Measurements from ENCODE around the gene TYW3. TPM values are rescaled to one million over a fixed set of nuclear protein-coding genes. Genes with fewer than 3 reads are reported as not detected.

Gene TYW3
- total and polyA plus RNA-seq, 2 of the 13 experiments (the other 11 are each of a cell fraction or from before 2014, with no cell fraction given): 17.6 to 45.8 TPM

DNA sequence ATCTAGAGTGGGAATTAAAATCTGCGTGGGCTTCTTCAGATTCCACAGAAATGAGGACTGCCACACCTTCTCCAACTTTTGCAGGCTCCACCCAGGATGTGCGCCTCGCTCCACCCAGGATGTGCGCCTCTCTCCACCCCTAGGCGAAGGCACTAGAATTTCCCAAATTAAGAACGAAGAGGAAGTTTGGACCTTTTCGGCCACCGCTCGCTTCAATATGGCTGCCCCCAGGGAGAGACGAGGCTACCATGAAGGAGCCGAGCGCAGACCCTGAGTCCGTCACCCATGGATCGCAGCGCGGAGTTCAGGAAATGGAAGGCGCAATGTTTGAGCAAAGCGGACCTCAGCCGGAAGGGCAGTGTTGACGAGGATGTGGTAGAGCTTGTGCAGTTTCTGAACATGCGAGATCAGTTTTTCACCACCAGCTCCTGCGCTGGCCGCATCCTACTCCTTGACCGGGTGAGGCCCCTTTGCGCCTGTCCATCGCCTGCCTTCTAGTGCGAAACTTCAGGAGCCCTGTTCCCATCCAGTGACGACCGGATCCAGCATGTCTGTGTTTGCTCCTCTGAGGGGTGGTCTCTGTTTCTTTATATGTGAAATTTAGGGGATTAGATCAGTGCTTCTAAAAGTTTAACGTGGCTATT, at the start of gene TYW3, which contains the start of gene CRYZ (continued):
- TF ChIP-seq, protein P1, sequence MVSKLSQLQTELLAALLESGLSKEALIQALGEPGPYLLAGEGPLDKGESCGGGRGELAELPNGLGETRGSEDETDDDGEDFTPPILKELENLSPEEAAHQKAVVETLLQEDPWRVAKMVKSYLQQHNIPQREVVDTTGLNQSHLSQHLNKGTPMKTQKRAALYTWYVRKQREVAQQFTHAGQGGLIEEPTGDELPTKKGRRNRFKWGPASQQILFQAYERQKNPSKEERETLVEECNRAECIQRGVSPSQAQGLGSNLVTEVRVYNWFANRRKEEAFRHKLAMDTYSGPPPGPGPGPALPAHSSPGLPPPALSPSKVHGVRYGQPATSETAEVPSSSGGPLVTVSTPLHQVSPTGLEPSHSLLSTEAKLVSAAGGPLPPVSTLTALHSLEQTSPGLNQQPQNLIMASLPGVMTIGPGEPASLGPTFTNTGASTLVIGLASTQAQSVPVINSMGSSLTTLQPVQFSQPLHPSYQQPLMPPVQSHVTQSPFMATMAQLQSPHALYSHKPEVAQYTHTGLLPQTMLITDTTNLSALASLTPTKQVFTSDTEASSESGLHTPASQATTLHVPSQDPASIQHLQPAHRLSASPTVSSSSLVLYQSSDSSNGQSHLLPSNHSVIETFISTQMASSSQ (IDR thresholded peaks at IDR 0.05; ENCODE audit: low read depth): no peak
- TF ChIP-seq, protein P1 (CRISPR knock-in tag; IDR thresholded peaks at IDR 0.05; ENCODE audit: borderline replicate concordance): peak; percentile 66; the same call in 1 of the 2 replicates
- no peak for TF ChIP-seq AGO1 (IDR thresholded peaks at IDR 0.05; ENCODE audit: low read depth, low read length, poor library complexity, severe bottlenecking)
- peak; percentile 74; the same call in 1 of the 2 replicates for TF ChIP-seq ZNF614 (CRISPR knock-in tag; IDR thresholded peaks at IDR 0.05; ENCODE audit: borderline replicate concordance)
- TF ChIP-seq ZNF772 (CRISPR knock-in tag; IDR thresholded peaks at IDR 0.05): peak; percentile 89
- peak; percentile 74 for TF ChIP-seq ZFX (CRISPR knock-in tag; IDR thresholded peaks at IDR 0.05; ENCODE audit: low read depth)
- TF ChIP-seq EHMT2 (IDR thresholded peaks at IDR 0.05; ENCODE audit: borderline replicate concordance, low read depth, low read length): no peak
- peak; percentile 89 for TF ChIP-seq HOXA3 (CRISPR knock-in tag; IDR thresholded peaks at IDR 0.05)
- TF ChIP-seq, protein P2, sequence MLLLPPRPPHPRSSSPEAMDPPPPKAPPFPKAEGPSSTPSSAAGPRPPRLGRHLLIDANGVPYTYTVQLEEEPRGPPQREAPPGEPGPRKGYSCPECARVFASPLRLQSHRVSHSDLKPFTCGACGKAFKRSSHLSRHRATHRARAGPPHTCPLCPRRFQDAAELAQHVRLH (CRISPR knock-in tag; IDR thresholded peaks at IDR 0.05; ENCODE audit: borderline replicate concordance, low read depth): peak; percentile 76
- no peak for TF ChIP-seq ZNF383 (CRISPR knock-in tag; IDR thresholded peaks at IDR 0.05; ENCODE audit: borderline replicate concordance)
- TF ChIP-seq HNF4G (IDR thresholded peaks at IDR 0.05; ENCODE audit: borderline replicate concordance, low read depth, low read length): peak; percentile 13; the same call in 1 of the 2 replicates
- 0 out of 2 replicates have a peak, but pooled peaks have one; percentile 39 for TF ChIP-seq HNF4G (CRISPR knock-in tag; IDR thresholded peaks at IDR 0.05; ENCODE audit: borderline replicate concordance, low read depth)
- TF ChIP-seq ZNF34 (CRISPR knock-in tag; IDR thresholded peaks at IDR 0.05; ENCODE audit: borderline replicate concordance): no peak
- TF ChIP-seq, protein P3, sequence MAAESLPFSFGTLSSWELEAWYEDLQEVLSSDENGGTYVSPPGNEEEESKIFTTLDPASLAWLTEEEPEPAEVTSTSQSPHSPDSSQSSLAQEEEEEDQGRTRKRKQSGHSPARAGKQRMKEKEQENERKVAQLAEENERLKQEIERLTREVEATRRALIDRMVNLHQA (CRISPR knock-in tag; IDR thresholded peaks at IDR 0.05): no peak
- TF ChIP-seq KMT2B (CRISPR knock-in tag; IDR thresholded peaks at IDR 0.05): peak; percentile 92
- TF ChIP-seq XBP1 (CRISPR knock-in tag; IDR thresholded peaks at IDR 0.05): no peak
- 0 out of 2 replicates have a peak, but pooled peaks have one; percentile 20 for TF ChIP-seq NFYC (CRISPR knock-in tag; IDR thresholded peaks at IDR 0.05)
- peak; percentile 75; the same call in 1 of the 2 replicates for TF ChIP-seq REPIN1 (CRISPR knock-in tag; IDR thresholded peaks at IDR 0.05; ENCODE audit: borderline replicate concordance, low read depth)
- peak; percentile 67; the same call in 1 of the 2 replicates for TF ChIP-seq BORCS8-MEF2B (CRISPR knock-in tag; IDR thresholded peaks at IDR 0.05)
- TF ChIP-seq, protein P4, sequence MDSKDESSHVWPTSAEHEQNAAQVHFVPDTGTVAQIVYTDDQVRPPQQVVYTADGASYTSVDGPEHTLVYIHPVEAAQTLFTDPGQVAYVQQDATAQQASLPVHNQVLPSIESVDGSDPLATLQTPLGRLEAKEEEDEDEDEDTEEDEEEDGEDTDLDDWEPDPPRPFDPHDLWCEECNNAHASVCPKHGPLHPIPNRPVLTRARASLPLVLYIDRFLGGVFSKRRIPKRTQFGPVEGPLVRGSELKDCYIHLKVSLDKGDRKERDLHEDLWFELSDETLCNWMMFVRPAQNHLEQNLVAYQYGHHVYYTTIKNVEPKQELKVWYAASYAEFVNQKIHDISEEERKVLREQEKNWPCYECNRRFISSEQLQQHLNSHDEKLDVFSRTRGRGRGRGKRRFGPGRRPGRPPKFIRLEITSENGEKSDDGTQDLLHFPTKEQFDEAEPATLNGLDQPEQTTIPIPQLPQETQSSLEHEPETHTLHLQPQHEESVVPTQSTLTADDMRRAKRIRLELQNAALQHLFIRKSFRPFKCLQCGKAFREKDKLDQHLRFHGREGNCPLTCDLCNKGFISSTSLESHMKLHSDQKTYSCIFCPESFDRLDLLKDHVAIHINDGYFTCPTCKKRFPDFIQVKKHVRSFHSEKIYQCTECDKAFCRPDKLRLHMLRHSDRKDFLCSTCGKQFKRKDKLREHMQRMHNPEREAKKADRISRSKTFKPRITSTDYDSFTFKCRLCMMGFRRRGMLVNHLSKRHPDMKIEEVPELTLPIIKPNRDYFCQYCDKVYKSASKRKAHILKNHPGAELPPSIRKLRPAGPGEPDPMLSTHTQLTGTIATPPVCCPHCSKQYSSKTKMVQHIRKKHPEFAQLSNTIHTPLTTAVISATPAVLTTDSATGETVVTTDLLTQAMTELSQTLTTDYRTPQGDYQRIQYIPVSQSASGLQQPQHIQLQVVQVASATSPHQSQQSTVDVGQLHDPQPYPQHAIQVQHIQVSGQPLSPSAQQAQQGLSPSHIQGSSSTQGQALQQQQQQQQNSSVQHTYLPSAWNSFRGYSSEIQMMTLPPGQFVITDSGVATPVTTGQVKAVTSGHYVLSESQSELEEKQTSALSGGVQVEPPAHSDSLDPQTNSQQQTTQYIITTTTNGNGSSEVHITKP (CRISPR knock-in tag; IDR thresholded peaks at IDR 0.05; ENCODE audit: low read depth): peak; percentile 89
- TF ChIP-seq RAD51 (IDR thresholded peaks at IDR 0.05; ENCODE audit: borderline replicate concordance): no peak

Data from HepG2 (cell line).